Keratinocyte (primary cell): ENCODE data around the gene PSAPL1. TPM values are rescaled to one million over a fixed set of nuclear protein-coding genes. Genes with fewer than 3 reads are reported as not detected.

Experiments used
- DNase-seq: peaks from one replicate; pipeline ENCODE4 v3.0.0-alpha.2; 2011; ENCODE audit warnings: low read depth, missing footprints, low spot score
- FAIRE-seq: peaks from 2 replicates; lab custom pipeline; 2011; peaks lifted over from hg19 to GRCh38; lab: Jason Lieb, UNC
- H2AFZ ChIP-seq: 2 replicates; pipeline ENCODE4 v1.6.0; 2012; ENCODE audit warnings: low read length, control low read depth, inconsistent platforms; ENCODE audit not compliant: control insufficient read depth
- H3K27ac ChIP-seq: 2 replicates; pipeline ENCODE4 v1.5.1; 2011; ENCODE audit warnings: low read length; ENCODE audit not compliant: control insufficient read depth, insufficient read depth
- H3K27me3 ChIP-seq: 3 replicates; pipeline ENCODE4 v1.6.0; 2011; ENCODE audit warnings: low read length; ENCODE audit not compliant: control insufficient read depth, insufficient read depth; ENCODE audit errors: extremely low read depth
- H3K36me3 ChIP-seq, 2 experiments: 2 replicates in 1 of 2; 3 replicates in 1 of 2; pipeline ENCODE4 v1.5.1; 2011; ENCODE audit warnings: low read length in 2 of 2, mild to moderate bottlenecking in 1 of 2; ENCODE audit not compliant: control insufficient read depth in 2 of 2, insufficient read depth in 2 of 2; ENCODE audit errors: extremely low read depth in 1 of 2
- H3K4me1 ChIP-seq: 3 replicates; pipeline ENCODE4 v1.5.1; 2011; ENCODE audit warnings: low read length; ENCODE audit not compliant: control insufficient read depth, insufficient read depth; ENCODE audit errors: extremely low read depth
- H3K4me2 ChIP-seq: 3 replicates; pipeline ENCODE4 v1.6.0; 2011; ENCODE audit warnings: low read depth, low read length; ENCODE audit not compliant: control insufficient read depth, insufficient read depth; ENCODE audit errors: extremely low read depth
- H3K4me3 ChIP-seq, 3 experiments: fragments of 200-600 bp in 1 of 3; sonication (generic) in 1 of 3; 2 replicates in 2 of 3; 3 replicates in 1 of 3; pipeline ENCODE4 v1.5.1; 2011 to 2016; ENCODE audit warnings: low read length in 3 of 3, mild to moderate bottlenecking in 3 of 3, control low read depth in 2 of 3, inconsistent platforms in 1 of 3, low read depth in 1 of 3, mixed read lengths in 1 of 3, mixed run types in 1 of 3, moderate library complexity in 1 of 3; ENCODE audit not compliant: control insufficient read depth in 2 of 3, insufficient read depth in 2 of 3; ENCODE audit errors: extremely low read depth in 1 of 3
- H3K79me2 ChIP-seq: 2 replicates; pipeline ENCODE4 v1.6.0; 2012; ENCODE audit warnings: low read length; ENCODE audit not compliant: control insufficient read depth, insufficient read depth
- H3K9ac ChIP-seq: 3 replicates; pipeline ENCODE4 v1.6.0; 2011; ENCODE audit warnings: low read length; ENCODE audit not compliant: control insufficient read depth, insufficient read depth; ENCODE audit errors: extremely low read depth
- H3K9me1 ChIP-seq: 3 replicates; pipeline ENCODE4 v1.6.0; 2011; ENCODE audit warnings: low read length; ENCODE audit not compliant: control insufficient read depth, insufficient read depth; ENCODE audit errors: extremely low read depth
- H3K9me3 ChIP-seq: 2 replicates; pipeline ENCODE4 v1.5.1; 2012; ENCODE audit warnings: low read depth, low read length; ENCODE audit not compliant: control insufficient read depth
- H4K20me1 ChIP-seq: 3 replicates; pipeline ENCODE4 v1.6.0; 2011; ENCODE audit warnings: low read length; ENCODE audit not compliant: control insufficient read depth, insufficient read depth; ENCODE audit errors: extremely low read depth
- EZH2 ChIP-seq: IDR thresholded peaks from one replicate; pipeline ENCODE4 v1.6.1; 2012; ENCODE audit warnings: inconsistent platforms, mild to moderate bottlenecking, low read length, moderate library complexity
- dilution Hi-C: fragments of 300-500 bp; cut with MboI; formaldehyde crosslinking; loops from one replicate; pipeline ENCODE4 v1.7.0; 2020; ENCODE audit warnings: low sequenced_read_pairs; ENCODE audit not compliant: extremely low pct_ligation_motif_present
- polyA plus RNA-seq, 5 experiments: library from polyadenylated mRNA; depleted of rRNA in 3 of 5; stranded (reverse) in 3 of 5; stranded (forward) in 1 of 5; unstranded in 1 of 5; fragments of >200 nt; gene quantifications; 1 replicate in 1 of 5; 2 replicates in 3 of 5; 3 replicates in 1 of 5; pipeline versions ENCODE4 v1.2.1 to v1.2.3, GENCODE V29; 2011 to 2012; ENCODE audit warnings: missing spikeins in 2 of 5, low read depth in 1 of 5, low replicate concordance in 1 of 5
- TF ChIP-seq, protein P1 (sequence below), 3 experiments: IDR thresholded peaks in 1 of 3; conservative IDR thresholded peaks in 1 of 3; optimal IDR thresholded peaks in 1 of 3; 2 replicates in 2 of 3; 3 replicates in 1 of 3; pipeline versions ENCODE3 to v1.5.1; 2011; ENCODE audit warnings: low read length in 3 of 3, mild to moderate bottlenecking in 3 of 3, moderate library complexity in 2 of 3, control low read depth in 1 of 3, inconsistent platforms in 1 of 3; ENCODE audit not compliant: insufficient read depth in 2 of 3; ENCODE audit errors: extremely low read depth in 1 of 3

Gene PSAPL1
- polyA plus RNA-seq, 1 donor (not counting 4 experiments of a cell fraction or from before 2014, with no cell fraction given): 0.03 TPM

DNA sequence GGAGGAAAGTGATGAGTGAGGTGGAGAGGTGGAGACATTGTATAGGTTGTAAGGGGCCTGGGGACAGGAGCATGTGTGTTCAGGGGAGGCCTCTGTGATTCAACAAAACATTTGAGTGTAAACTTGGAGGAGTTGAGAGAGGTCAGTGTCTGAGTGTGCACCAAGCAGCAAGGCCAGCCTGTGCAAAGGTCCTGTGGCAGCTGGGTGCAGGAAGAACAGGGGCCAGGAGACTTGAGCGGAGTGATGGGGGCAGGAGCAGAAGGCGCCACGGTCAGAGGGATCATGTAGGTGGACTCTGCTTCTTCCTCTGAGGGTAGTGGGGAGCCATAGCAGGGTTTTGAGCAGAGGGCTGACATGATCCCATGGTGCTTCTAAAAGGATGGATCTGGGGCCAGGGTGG, 9.6 kb upstream of the PSAPL1 start:
- Histone ChIP-seq H3K4me2 (no peak overlapping the region), H3K9ac (no peak overlapping the region), H2AFZ (no peak overlapping the region), H3K79me2 (no peaks in the 10 kb centered on the region), H3K4me1 (no peaks in the 10 kb centered on the region), H4K20me1 (no peaks in the 10 kb centered on the region), H3K4me3 (no peak overlapping the region), H3K27me3 (peaks cover 11% of the 10 kb centered on the region), H3K36me3 (no peaks in the 10 kb centered on the region), H3K9me1 (no peaks in the 10 kb centered on the region), H3K9me3 (no peaks in the 10 kb centered on the region), H3K27ac (no peak overlapping the region)
- TF ChIP-seq, protein P1, sequence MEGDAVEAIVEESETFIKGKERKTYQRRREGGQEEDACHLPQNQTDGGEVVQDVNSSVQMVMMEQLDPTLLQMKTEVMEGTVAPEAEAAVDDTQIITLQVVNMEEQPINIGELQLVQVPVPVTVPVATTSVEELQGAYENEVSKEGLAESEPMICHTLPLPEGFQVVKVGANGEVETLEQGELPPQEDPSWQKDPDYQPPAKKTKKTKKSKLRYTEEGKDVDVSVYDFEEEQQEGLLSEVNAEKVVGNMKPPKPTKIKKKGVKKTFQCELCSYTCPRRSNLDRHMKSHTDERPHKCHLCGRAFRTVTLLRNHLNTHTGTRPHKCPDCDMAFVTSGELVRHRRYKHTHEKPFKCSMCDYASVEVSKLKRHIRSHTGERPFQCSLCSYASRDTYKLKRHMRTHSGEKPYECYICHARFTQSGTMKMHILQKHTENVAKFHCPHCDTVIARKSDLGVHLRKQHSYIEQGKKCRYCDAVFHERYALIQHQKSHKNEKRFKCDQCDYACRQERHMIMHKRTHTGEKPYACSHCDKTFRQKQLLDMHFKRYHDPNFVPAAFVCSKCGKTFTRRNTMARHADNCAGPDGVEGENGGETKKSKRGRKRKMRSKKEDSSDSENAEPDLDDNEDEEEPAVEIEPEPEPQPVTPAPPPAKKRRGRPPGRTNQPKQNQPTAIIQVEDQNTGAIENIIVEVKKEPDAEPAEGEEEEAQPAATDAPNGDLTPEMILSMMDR (optimal IDR thresholded peaks at IDR 0.05 in 1 of 3, IDR thresholded peaks at IDR 0.05 in 1 of 3, conservative IDR thresholded peaks at IDR 0.05 in 1 of 3; ENCODE audit: extremely low read depth in 1 of 3, insufficient read depth in 2 of 3, low read length in 3 of 3): no peak
- TF ChIP-seq EZH2: no peak
- DNase-seq (no peak), FAIRE-seq (no peak)
- dilution Hi-C loops: no loop called here

DNA sequence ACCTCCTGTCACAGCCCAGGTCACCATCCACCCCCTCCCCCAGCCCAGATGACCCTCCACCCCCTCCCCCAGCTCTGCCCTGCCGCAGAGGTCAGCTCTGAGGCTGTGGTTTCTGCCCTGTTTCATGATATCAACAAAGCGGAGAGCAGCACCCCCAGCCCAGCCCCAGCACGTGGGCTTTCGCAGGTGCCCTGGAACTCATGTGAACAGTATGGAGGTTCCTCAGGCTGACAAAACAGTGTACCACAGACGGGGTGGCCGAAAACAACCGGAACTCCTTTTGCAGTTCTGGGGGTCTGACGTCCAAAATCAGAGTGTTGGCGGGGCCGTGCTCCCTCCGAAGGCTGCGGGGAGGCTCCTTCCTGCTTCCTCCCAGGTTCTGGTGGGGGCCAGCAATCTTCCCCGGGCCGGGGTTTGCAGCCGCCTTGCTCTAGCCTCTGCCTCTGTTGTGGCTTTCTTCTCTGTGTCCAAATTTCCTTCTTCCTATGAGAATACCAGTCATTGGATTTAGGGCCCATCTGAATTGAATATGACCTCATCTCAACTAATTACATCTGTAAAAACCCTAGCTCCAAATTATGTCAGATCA, 7.9 kb upstream of the PSAPL1 start:
- H3K9me1 ChIP-seq: no peaks in the 10 kb centered on the region
- no peak overlapping the region for H3K4me2 ChIP-seq
- TF ChIP-seq, protein P1 (optimal IDR thresholded peaks at IDR 0.05 in 1 of 3, IDR thresholded peaks at IDR 0.05 in 1 of 3, conservative IDR thresholded peaks at IDR 0.05 in 1 of 3; ENCODE audit: extremely low read depth in 1 of 3, insufficient read depth in 2 of 3, low read length in 3 of 3): no peak
- TF ChIP-seq EZH2: no peak
- FAIRE-seq (no peak), DNase-seq (no peak)
- H3K4me3 ChIP-seq: no peak overlapping the region
- H3K27ac ChIP-seq: no peak overlapping the region
- H3K27me3 ChIP-seq: peaks cover 11% of the 10 kb centered on the region
- no peaks in the 10 kb centered on the region for H4K20me1 ChIP-seq
- no peaks in the 10 kb centered on the region for H3K9me3 ChIP-seq
- no peaks in the 10 kb centered on the region for H3K4me1 ChIP-seq
- dilution Hi-C loops: no loop called here
- H2AFZ ChIP-seq: no peak overlapping the region
- H3K9ac ChIP-seq: no peak overlapping the region
- no peaks in the 10 kb centered on the region for H3K79me2 ChIP-seq
- H3K36me3 ChIP-seq: no peaks in the 10 kb centered on the region
